H1 (cell line): Measurements from ENCODE around the gene ZPR1. TPM values are rescaled to one million over a fixed set of nuclear protein-coding genes. Genes with fewer than 3 reads are reported as not detected.

Experiments used
- CTCF ChIA-PET: fragments of 300-600 bp; sonication (Branson Sonifier 250); formaldehyde crosslinking; loops from one replicate; lab custom pipeline; 2021; ENCODE audit not compliant: partially characterized antibody; lab: Charles Lee
- POLR2A ChIA-PET: fragments of 300-600 bp; sonication (Branson Sonifier 250); formaldehyde crosslinking; loops from one replicate; lab custom pipeline; 2021; ENCODE audit warnings: inconsistent platforms; ENCODE audit not compliant: partially characterized antibody; lab: Charles Lee
- DNase-seq, 2 experiments: peaks; one replicate each; pipeline versions ENCODE4 v3.0.0 to v3.0.0-alpha.2; 2010 to 2022; ENCODE audit warnings: low spot score in 2 of 2, low read depth in 1 of 2, mixed read lengths in 1 of 2
- FAIRE-seq: peaks from 2 replicates; lab custom pipeline; 2011; peaks lifted over from hg19 to GRCh38; lab: Jason Lieb, UNC
- H2AFZ ChIP-seq: 2 replicates; pipeline ENCODE4 v1.8.1; 2012; ENCODE audit warnings: low read length, inconsistent platforms
- H2AK5ac ChIP-seq: 2 replicates; pipeline ENCODE4 v1.6.1; 2013; ENCODE audit warnings: low read depth, low read length
- H2BK120ac ChIP-seq: replicated peaks from 2 replicates; pipeline ENCODE3; 2013; ENCODE audit warnings: low read depth, low read length, inconsistent platforms
- H2BK12ac ChIP-seq: 2 replicates; pipeline ENCODE4 v1.6.1; 2013; ENCODE audit warnings: low read depth, low read length
- H2BK15ac ChIP-seq: 2 replicates; pipeline ENCODE4 v1.6.1; 2013; ENCODE audit warnings: low read length
- H2BK20ac ChIP-seq: 2 replicates; pipeline ENCODE4 v1.6.1; 2013; ENCODE audit warnings: low read length
- H2BK5ac ChIP-seq: 2 replicates; pipeline ENCODE4 v1.6.1; 2013; ENCODE audit warnings: low read depth, low read length
- H3K14ac ChIP-seq: 2 replicates; pipeline ENCODE4 v1.6.1; 2013; ENCODE audit warnings: inconsistent platforms; ENCODE audit not compliant: insufficient read length
- H3K18ac ChIP-seq: 2 replicates; pipeline ENCODE4 v1.6.1; 2013; ENCODE audit warnings: low read length; ENCODE audit errors: extremely low read depth
- H3K23ac ChIP-seq: 2 replicates; pipeline ENCODE4 v1.6.1; 2013; ENCODE audit warnings: inconsistent platforms; ENCODE audit not compliant: insufficient read length
- H3K23me2 ChIP-seq: 2 replicates; pipeline ENCODE4 v1.6.1; 2013; ENCODE audit warnings: low read depth, low read length
- H3K27ac ChIP-seq: 2 replicates; pipeline ENCODE4 v1.6.1; 2011; ENCODE audit warnings: low read depth, low read length, inconsistent platforms
- H3K27me3 ChIP-seq, 4 experiments: replicated peaks in 1 of 4; 1 replicate in 1 of 4; 2 replicates in 3 of 4; pipeline versions ENCODE4 v1.6.1 to v1.8.1; 2011 to 2013; ENCODE audit warnings: low read length in 3 of 4, mild to moderate bottlenecking in 3 of 4, inconsistent platforms in 2 of 4, mixed read lengths in 2 of 4, moderate library complexity in 1 of 4; ENCODE audit not compliant: control insufficient read depth in 3 of 4, insufficient read depth in 3 of 4; ENCODE audit errors: extremely low read depth in 1 of 4
- H3K36me3 ChIP-seq, 4 experiments: 2 replicates each; pipeline versions ENCODE4 v1.6.1 to v1.8.1; 2011 to 2013; ENCODE audit warnings: mild to moderate bottlenecking in 4 of 4, low read length in 3 of 4, moderate library complexity in 2 of 4, control low read depth in 1 of 4, inconsistent platforms in 1 of 4; ENCODE audit not compliant: insufficient read depth in 4 of 4, control insufficient read depth in 2 of 4
- H3K4ac ChIP-seq: replicated peaks from 2 replicates; pipeline ENCODE3; 2013; ENCODE audit warnings: low read length, low read depth, mixed read lengths, inconsistent platforms; ENCODE audit not compliant: insufficient read length
- H3K4me1 ChIP-seq, 4 experiments: replicated peaks in 1 of 4; 1 replicate in 1 of 4; 2 replicates in 3 of 4; pipeline versions ENCODE4 v1.6.1 to v1.8.1; 2011 to 2013; ENCODE audit warnings: low read length in 3 of 4, inconsistent platforms in 2 of 4, mixed read lengths in 1 of 4; ENCODE audit not compliant: insufficient read depth in 4 of 4, control insufficient read depth in 3 of 4
- H3K4me2 ChIP-seq, 2 experiments: 2 replicates each; pipeline versions ENCODE4 v1.6.1 to v1.8.1; 2011 to 2013; ENCODE audit warnings: low read depth in 2 of 2, low read length in 2 of 2, control low read depth in 1 of 2, inconsistent platforms in 1 of 2, mild to moderate bottlenecking in 1 of 2; ENCODE audit not compliant: insufficient read depth in 1 of 2
- H3K4me3 ChIP-seq, 4 experiments: fragments of 200-600, 300-600 bp in 1 of 4; sonication (generic), shearing (Covaris generic), sonication (Bioruptor Twin) in 1 of 4; 2 replicates each; pipeline versions ENCODE4 v1.5.1 to v1.8.1; 2011 to 2016; ENCODE audit warnings: low read length in 4 of 4, low read depth in 3 of 4, control low read depth in 2 of 4, inconsistent platforms in 2 of 4, mild to moderate bottlenecking in 2 of 4, mixed read lengths in 1 of 4, moderate library complexity in 1 of 4; ENCODE audit not compliant: insufficient read depth in 2 of 4; ENCODE audit errors: extremely low read depth in 1 of 4
- H3K56ac ChIP-seq: replicated peaks from 2 replicates; pipeline ENCODE3; 2013; ENCODE audit warnings: low read depth, mild to moderate bottlenecking, mixed read lengths, low read length, inconsistent platforms; ENCODE audit not compliant: insufficient read length
- H3K79me1 ChIP-seq: 2 replicates; pipeline ENCODE4 v1.6.1; 2013; ENCODE audit warnings: low read depth, low read length, control low read depth
- H3K79me2 ChIP-seq, 2 experiments: 2 replicates each; pipeline versions ENCODE4 v1.6.1 to v1.8.1; 2012 to 2013; ENCODE audit warnings: low read length in 2 of 2, mild to moderate bottlenecking in 2 of 2, inconsistent platforms in 1 of 2; ENCODE audit not compliant: insufficient read depth in 2 of 2, control insufficient read depth in 1 of 2
- H3K9ac ChIP-seq, 4 experiments: replicated peaks in 1 of 4; 1 replicate in 1 of 4; 2 replicates in 3 of 4; pipeline versions ENCODE4 v1.6.1 to v1.8.1; 2011 to 2013; ENCODE audit warnings: low read depth in 3 of 4, low read length in 3 of 4, control low read depth in 2 of 4, mild to moderate bottlenecking in 2 of 4, moderate library complexity in 2 of 4, inconsistent platforms in 1 of 4; ENCODE audit errors: extremely low read depth in 1 of 4
- H3K9me3 ChIP-seq, 2 experiments: 2 replicates each; pipeline versions ENCODE4 v1.6.1 to v1.8.1; 2012 to 2013; ENCODE audit warnings: mild to moderate bottlenecking in 2 of 2, moderate library complexity in 2 of 2, control low read depth in 1 of 2, inconsistent platforms in 1 of 2, low read depth in 1 of 2, low read length in 1 of 2, mixed read lengths in 1 of 2; ENCODE audit not compliant: insufficient read depth in 2 of 2
- H4K20me1 ChIP-seq, 2 experiments: replicated peaks in 1 of 2; 2 replicates each; pipeline versions ENCODE3 to v1.8.1; 2011 to 2013; ENCODE audit warnings: inconsistent platforms in 2 of 2, low read length in 2 of 2, mild to moderate bottlenecking in 1 of 2; ENCODE audit not compliant: insufficient read depth in 2 of 2, control insufficient read depth in 1 of 2
- H4K5ac ChIP-seq: 2 replicates; pipeline ENCODE4 v1.6.1; 2013; ENCODE audit warnings: low read length, low read depth, mixed read lengths, inconsistent platforms; ENCODE audit not compliant: insufficient read length
- H4K8ac ChIP-seq: 2 replicates; pipeline ENCODE4 v1.8.0; 2013; ENCODE audit warnings: mild to moderate bottlenecking, moderate library complexity, low read length, inconsistent platforms; ENCODE audit not compliant: insufficient read depth; ENCODE audit errors: extremely low read depth
- H4K91ac ChIP-seq: replicated peaks from 2 replicates; pipeline ENCODE3; 2013; ENCODE audit warnings: low read length, mixed read lengths, inconsistent platforms; ENCODE audit not compliant: insufficient read length
- CTBP2 ChIP-seq: IDR thresholded peaks from 2 replicates; pipeline ENCODE4 v1.7.0; 2011; ENCODE audit warnings: borderline replicate concordance, mild to moderate bottlenecking, moderate library complexity, mixed read lengths, low read length; ENCODE audit not compliant: insufficient read depth, insufficient read length
- EGR1 ChIP-seq: IDR thresholded peaks from 2 replicates; pipeline ENCODE4 v1.6.1; 2011; ENCODE audit warnings: low read depth, low read length, borderline replicate concordance
- EP300 ChIP-seq, 2 experiments: IDR thresholded peaks; 1 replicate in 1 of 2; 2 replicates in 1 of 2; pipeline ENCODE4 v1.6.1; 2011 to 2012; ENCODE audit warnings: low read depth in 2 of 2, low read length in 2 of 2, mild to moderate bottlenecking in 2 of 2, borderline replicate concordance in 1 of 2, inconsistent platforms in 1 of 2, moderate library complexity in 1 of 2
- HDAC6 ChIP-seq: IDR thresholded peaks from one replicate; pipeline ENCODE4 v1.7.1; 2012; ENCODE audit warnings: low read depth, mild to moderate bottlenecking, inconsistent platforms, low read length, moderate library complexity
- KDM5A ChIP-seq: fragments of 200-600 bp; IDR thresholded peaks from 2 replicates; pipeline ENCODE4 v1.7.1; 2012; ENCODE audit warnings: mild to moderate bottlenecking, low read length, inconsistent platforms, mixed read lengths
- SAP30 ChIP-seq: fragments of 300-600 bp; sonication (generic); IDR thresholded peaks from 2 replicates; pipeline ENCODE4 v1.7.1; 2012; ENCODE audit warnings: low read length, moderate library complexity, mild to moderate bottlenecking, inconsistent platforms; ENCODE audit not compliant: insufficient read depth, insufficient replicate concordance
- SIN3A ChIP-seq, 2 experiments: IDR thresholded peaks in 1 of 2; conservative IDR thresholded peaks in 1 of 2; 2 replicates each; pipeline ENCODE4 v1.6.1; 2011 to 2012; ENCODE audit warnings: low read length in 2 of 2, improper control_type of control experiment in 1 of 2, low read depth in 1 of 2, mild to moderate bottlenecking in 1 of 2
- WGBS, 2 experiments: shearing (Covaris generic) in 1 of 2; methylation state at CpG; one replicate each; pipeline versions ENCODE4 v1.1.6 to v1.1.7; 2013 to 2015; ENCODE audit warnings: low lambda C conversion rate in 2 of 2, mixed read lengths in 2 of 2, inconsistent platforms in 1 of 2, low coverage in 1 of 2, missing lambda C conversion rate in 1 of 2; ENCODE audit not compliant: insufficient replicate concordance in 2 of 2, insufficient coverage in 1 of 2, insufficient read length in 1 of 2; ENCODE audit errors: extremely low coverage in 1 of 2, missing lambda C conversion rate in 1 of 2; 5-methylcytosine and 5-hydroxymethylcytosine counted together
- polyA plus RNA-seq, 7 experiments: library from polyadenylated mRNA; depleted of rRNA in 3 of 7; stranded (reverse) in 5 of 7; unstranded in 2 of 7; fragments of >200 nt in 5 of 7; fragments of 200-250 nt in 2 of 7; gene quantifications; 1 replicate in 5 of 7; 2 replicates in 1 of 7; 4 replicates in 1 of 7; pipeline versions ENCODE4 v1.2.1 to v1.2.3, GENCODE V29; 2011 to 2013; ENCODE audit warnings: missing spikeins in 2 of 7, mixed read lengths in 2 of 7
- total RNA-seq: library from RNA; stranded (reverse); fragmentation: NEBNext Ultra II Directional; extraction: Animal tissue kit (Norgen Biotek cat#: 25700); gene quantifications from 2 replicates; pipeline ENCODE4 v1.2.1, GENCODE V29; 2021

The ZPR1 gene
- total and polyA plus RNA-seq, 2 of the 8 experiments (the other 6 are each of a cell fraction or from before 2014, with no cell fraction given) = 36.7 to 70.5 TPM

GRCh38 chr11:116778556-116778955, 9.3 kb downstream of the ZPR1 start:
- Histone ChIP-seq H3K4me3 (no peak overlapping the region), H3K23ac (no peak overlapping the region), H3K4ac (no peak overlapping the region), H4K8ac (no peak overlapping the region), H3K18ac (no peak overlapping the region)
- TF ChIP-seq HDAC6 (no peak), EGR1 (no peak), KDM5A (no peak), CTBP2 (no peak), EP300 (IDR thresholded peaks at IDR 0.05; ENCODE audit: borderline replicate concordance in 1 of 2, low read depth in 2 of 2, low read length in 2 of 2) (no peak), SAP30 (no peak), SIN3A (conservative IDR thresholded peaks at IDR 0.05 in 1 of 2, IDR thresholded peaks at IDR 0.05 in 1 of 2; ENCODE audit: low read depth in 1 of 2, low read length in 2 of 2) (no peak)
- TF ChIP-seq, all 59 proteins: peak for 0
- Histone ChIP-seq H2AK5ac (no peak overlapping the region), H4K20me1 (peaks cover 2% of the 10 kb centered on the region in 2 experiments), H3K14ac (no peak overlapping the region), H3K4me2 (no peak overlapping the region), H3K9me3 (no peaks in the 10 kb centered on the region), H4K91ac (no peak overlapping the region), H3K36me3 (peaks cover 32 to 66% (median 46%) of the 10 kb centered on the region in 4 experiments), H3K27ac (no peak overlapping the region), H4K5ac (no peak overlapping the region), H2BK15ac (no peak overlapping the region), H3K56ac (no peak overlapping the region), H3K27me3 (no peaks in the 10 kb centered on the region), H3K9ac (no peak overlapping the region), H2BK20ac (no peak overlapping the region), H2BK120ac (no peak overlapping the region), H2BK12ac (no peak overlapping the region), H3K4me1 (no peaks in the 10 kb centered on the region), H3K79me2 (no peaks in the 10 kb centered on the region), H2AFZ (no peak overlapping the region), H3K23me2 (no peaks in the 10 kb centered on the region), H3K79me1 (no peaks in the 10 kb centered on the region), H2BK5ac (no peak overlapping the region)
- POLR2A ChIA-PET = interaction anchor here (0.6 to 2.6 kb wide), 3 partner anchors 9 to 64 kb away, joined by 4 to 7 read pairs (median 4); partner anchors contain the start of gene ZPR1
- DNase-seq (no peak), FAIRE-seq (no peak)
- CTCF ChIA-PET = interaction anchor here (1.6 kb wide), 1 partner anchor 9 kb away, joined by 4 read pairs; the partner anchor contains the start of gene ZPR1
- 83% methylated on average over 4 of the region's 4 CpGs; no CpG with 5 or more reads in 1 of the 2 experiments for WGBS, 2 experiments
